Measurements from ENCODE around the gene KCNQ1.

- TF ChIP-seq CTCF (IDR thresholded peaks at IDR 0.05 in 2 of 3, conservative IDR thresholded peaks at IDR 0.05 in 1 of 3; ENCODE audit: insufficient read depth in 2 of 3, low read depth in 1 of 3, low read length in 3 of 3) (no peak), TOE1 (IDR thresholded peaks at IDR 0.05; ENCODE audit: borderline replicate concordance) (no peak), TOE1 (CRISPR knock-in tag; IDR thresholded peaks at IDR 0.05; ENCODE audit: borderline replicate concordance, low read depth) (no peak), ZNF282 (CRISPR knock-in tag; IDR thresholded peaks at IDR 0.05) (no peak), HDAC2 (IDR thresholded peaks at IDR 0.05) (no peak), ZNF175 (CRISPR knock-in tag; IDR thresholded peaks at IDR 0.05; ENCODE audit: low read depth) (no peak), RBM17 (IDR thresholded peaks at IDR 0.05; ENCODE audit: borderline replicate concordance, low read depth, low read length) (no peak), KAT2B (IDR thresholded peaks at IDR 0.05; ENCODE audit: low read depth, low read length) (no peak)
These were observed 109.1 kb downstream of the KCNQ1 start for GRCh38 chr11:2553886-2554285.
